Lower lobe of right lung (tissue), 2 donors: Measurements from ENCODE around the gene TLX1. TPM values are rescaled to one million over a fixed set of nuclear protein-coding genes. Genes with fewer than 3 reads are reported as not detected.

Experiments
- ATAC-seq, 2 donors: fragments of 200-7000 bp; cut with Tn5 transposase; one replicate each; pipeline ENCODE4 v1.9.1; 2020 to 2022; ENCODE audit warnings: mild to moderate bottlenecking in 2 of 2, moderate library complexity in 2 of 2
- DNase-seq: peaks from one replicate; pipeline ENCODE4 v3.0.0-alpha.2; 2020
- H3K27ac ChIP-seq: fragments of 200-600 bp; one replicate; pipeline ENCODE4 v1.8.0; 2022
- H3K27me3 ChIP-seq: fragments of 200-600 bp; one replicate; pipeline ENCODE4 v1.8.0; 2022; ENCODE audit warnings: low read depth
- H3K36me3 ChIP-seq: fragments of 200-600 bp; one replicate; pipeline ENCODE4 v1.8.0; 2022; ENCODE audit warnings: mild to moderate bottlenecking
- H3K4me1 ChIP-seq: fragments of 200-600 bp; one replicate; pipeline ENCODE4 v1.8.0; 2022
- H3K4me3 ChIP-seq: fragments of 200-600 bp; one replicate; pipeline ENCODE4 v1.8.0; 2022; ENCODE audit warnings: mild to moderate bottlenecking
- H3K9me3 ChIP-seq: fragments of 200-600 bp; one replicate; pipeline ENCODE4 v1.8.0; 2022
- intact Hi-C: fragments of 100-400 bp; cut with DNase I; formaldehyde crosslinking; loops from one replicate; pipeline ENCODE4 v1.11.0; 2022
- total RNA-seq: library from RNA; stranded (reverse); fragmentation: NEBNext Ultra II Directional; extraction: Animal tissue kit (Norgen Biotek cat#: 25700); gene quantifications from one replicate; pipeline ENCODE4 v1.2.1, GENCODE V29; 2021
- TF ChIP-seq, protein P1 (sequence below): fragments of 200-600 bp; IDR thresholded peaks from one replicate; pipeline ENCODE4 v1.8.0; 2022; ENCODE audit warnings: antibody characterized with exemption, mild to moderate bottlenecking
- donor health status: DM: no; HTN: yes; CAD: no; lungs with severe emphysema.

The TLX1 gene
- total RNA-seq, 1 donor from 2014 or later = not detected

DNA sequence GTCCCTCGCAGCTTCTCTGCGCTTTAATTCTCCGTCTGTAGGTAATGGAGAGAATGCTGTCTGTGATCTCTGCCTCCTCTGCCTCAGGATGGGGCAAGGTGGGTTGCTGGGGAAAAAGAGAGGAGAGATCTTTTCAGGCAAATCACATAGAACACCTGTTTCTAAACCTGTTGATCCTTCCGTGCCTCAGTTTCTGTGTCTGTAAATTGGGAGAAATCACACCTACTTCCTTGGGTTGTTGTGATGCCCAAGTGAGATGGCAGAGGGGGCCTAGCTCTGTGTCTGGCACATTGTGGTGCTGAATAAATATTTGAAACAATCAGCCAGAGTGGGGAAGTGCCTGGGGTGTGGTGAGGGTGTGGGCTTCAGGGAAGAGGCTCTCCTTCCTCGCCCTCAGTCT is 40.5 kb upstream of the TLX1 start:
- no peaks in the 10 kb centered on the region for H3K4me1 ChIP-seq
- no peaks in the 10 kb centered on the region for H3K9me3 ChIP-seq
- peaks cover 86% of the 10 kb centered on the region for H3K27me3 ChIP-seq
- DNase-seq (no peak), ATAC-seq (no peak)
- TF ChIP-seq, protein P1, sequence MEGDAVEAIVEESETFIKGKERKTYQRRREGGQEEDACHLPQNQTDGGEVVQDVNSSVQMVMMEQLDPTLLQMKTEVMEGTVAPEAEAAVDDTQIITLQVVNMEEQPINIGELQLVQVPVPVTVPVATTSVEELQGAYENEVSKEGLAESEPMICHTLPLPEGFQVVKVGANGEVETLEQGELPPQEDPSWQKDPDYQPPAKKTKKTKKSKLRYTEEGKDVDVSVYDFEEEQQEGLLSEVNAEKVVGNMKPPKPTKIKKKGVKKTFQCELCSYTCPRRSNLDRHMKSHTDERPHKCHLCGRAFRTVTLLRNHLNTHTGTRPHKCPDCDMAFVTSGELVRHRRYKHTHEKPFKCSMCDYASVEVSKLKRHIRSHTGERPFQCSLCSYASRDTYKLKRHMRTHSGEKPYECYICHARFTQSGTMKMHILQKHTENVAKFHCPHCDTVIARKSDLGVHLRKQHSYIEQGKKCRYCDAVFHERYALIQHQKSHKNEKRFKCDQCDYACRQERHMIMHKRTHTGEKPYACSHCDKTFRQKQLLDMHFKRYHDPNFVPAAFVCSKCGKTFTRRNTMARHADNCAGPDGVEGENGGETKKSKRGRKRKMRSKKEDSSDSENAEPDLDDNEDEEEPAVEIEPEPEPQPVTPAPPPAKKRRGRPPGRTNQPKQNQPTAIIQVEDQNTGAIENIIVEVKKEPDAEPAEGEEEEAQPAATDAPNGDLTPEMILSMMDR = no peak
- no peak overlapping the region for H3K4me3 ChIP-seq
- H3K27ac ChIP-seq = no peak overlapping the region
- no peaks in the 10 kb centered on the region for H3K36me3 ChIP-seq
- intact Hi-C loops = no loop called here

DNA sequence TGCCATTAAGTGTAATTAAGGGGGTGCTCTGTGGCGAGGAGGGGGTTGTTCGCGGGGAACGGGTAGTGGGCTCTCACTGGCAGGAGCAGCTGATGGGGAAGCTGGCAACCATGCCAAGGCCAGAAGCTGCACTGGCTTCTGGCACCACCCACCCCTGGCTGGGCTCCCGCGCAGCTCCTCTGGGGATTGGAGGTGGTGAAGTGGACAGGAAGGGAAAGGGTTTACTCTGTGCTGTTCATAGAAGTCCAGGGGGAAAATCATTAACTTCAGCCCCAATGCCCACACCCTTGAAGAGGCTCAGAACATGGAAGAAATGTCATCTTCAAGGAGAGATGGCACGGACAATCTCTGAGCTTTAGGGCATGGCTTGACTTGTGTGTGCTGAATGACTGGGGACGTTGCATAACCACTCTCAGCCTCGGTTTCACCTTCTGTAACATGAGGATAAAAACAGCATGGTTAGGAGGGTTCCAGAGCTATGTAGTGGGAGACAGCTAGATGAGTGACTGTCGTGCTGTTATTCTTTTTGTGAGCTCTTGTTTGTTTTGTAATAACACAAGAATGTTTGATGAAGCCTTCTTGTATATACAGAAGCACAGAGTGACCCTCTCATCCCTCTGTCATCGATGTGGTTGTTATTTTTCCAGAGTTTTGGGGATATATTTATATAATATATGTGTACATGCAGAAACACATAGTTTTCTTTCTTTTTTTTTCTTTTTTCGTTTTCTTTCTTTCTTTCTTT is 39.4 kb upstream of the TLX1 start:
- Histone ChIP-seq H3K27ac (no peak overlapping the region), H3K9me3 (no peaks in the 10 kb centered on the region), H3K36me3 (no peaks in the 10 kb centered on the region), H3K4me1 (no peaks in the 10 kb centered on the region), H3K4me3 (no peak overlapping the region), H3K27me3 (peaks cover 93% of the 10 kb centered on the region)
- intact Hi-C loops = no loop called here
- TF ChIP-seq, protein P1 = no peak
- no peak for ATAC-seq
- no peak for DNase-seq

DNA sequence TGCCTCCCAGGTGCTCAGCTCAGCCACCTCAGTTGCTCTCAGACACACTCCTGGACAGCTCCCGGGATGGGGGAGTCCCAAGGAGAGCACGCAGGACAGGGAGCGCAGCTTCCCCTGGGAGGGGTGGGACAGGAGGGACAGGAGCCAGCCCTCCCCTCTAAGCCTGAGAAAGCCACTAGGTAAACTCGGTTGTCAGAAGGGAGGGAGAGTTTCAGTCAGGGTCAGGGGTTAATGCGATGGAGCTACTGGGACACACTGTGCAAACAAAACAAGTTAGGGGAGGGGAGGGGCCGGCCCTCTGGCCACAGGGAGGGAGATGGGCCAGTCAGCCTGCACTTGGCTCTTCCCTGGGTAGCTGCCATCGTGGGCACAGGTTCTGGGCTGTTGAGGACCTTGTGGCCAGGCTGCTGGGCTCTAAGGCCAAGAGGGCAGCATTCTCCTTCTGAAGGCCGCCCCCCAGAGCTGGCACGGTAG is 38.2 kb upstream of the TLX1 start:
- TF ChIP-seq, protein P1 = no peak
- ATAC-seq (no peak), DNase-seq (no peak)
- intact Hi-C loops = no loop called here
- Histone ChIP-seq H3K4me1 (no peaks in the 10 kb centered on the region), H3K27ac (no peak overlapping the region), H3K27me3 (peaks cover 91% of the 10 kb centered on the region), H3K4me3 (no peak overlapping the region), H3K9me3 (no peaks in the 10 kb centered on the region), H3K36me3 (no peaks in the 10 kb centered on the region)

DNA sequence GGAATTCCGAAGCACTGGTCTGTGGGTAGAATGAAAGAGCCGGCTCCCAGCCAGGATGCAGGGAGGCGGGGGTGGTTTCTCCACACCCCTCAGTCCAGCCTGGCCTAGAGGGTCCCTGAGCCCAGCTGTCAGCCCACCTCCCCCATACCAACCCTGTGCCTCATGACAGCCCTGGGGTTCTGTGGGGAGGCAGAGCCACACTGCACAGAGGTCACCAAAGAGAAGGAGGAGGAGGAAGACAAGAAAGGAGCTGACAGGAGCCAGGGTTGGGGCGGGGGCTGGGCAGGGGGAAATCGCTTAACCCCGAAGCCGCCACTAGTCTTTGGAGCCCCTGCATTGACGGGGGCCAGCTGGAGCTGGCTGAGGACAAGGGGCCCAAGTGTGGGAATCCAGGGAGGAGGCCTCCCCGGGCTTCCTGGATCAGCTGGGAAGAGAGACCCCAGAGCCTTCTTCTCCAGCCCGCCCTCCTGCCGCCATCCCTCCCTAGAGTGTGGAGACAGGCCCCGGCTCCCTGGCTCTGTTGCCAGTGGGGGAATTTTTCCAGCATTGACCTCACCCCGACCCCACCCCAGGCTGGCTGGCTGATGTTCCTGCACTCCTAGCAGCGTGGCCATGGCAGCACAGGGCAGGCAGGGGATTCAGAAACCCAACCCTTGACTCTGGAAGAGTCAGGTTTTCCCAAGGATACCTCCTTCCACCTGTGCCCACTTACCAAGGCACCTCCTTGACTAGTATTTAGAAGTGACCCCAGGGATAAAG is 36.8 kb upstream of the TLX1 start:
- H3K9me3 ChIP-seq = no peaks in the 10 kb centered on the region
- no peak overlapping the region for H3K4me3 ChIP-seq
- no peaks in the 10 kb centered on the region for H3K4me1 ChIP-seq
- ATAC-seq (no peak), DNase-seq (no peak)
- intact Hi-C loops = no loop called here
- no peak overlapping the region for H3K27ac ChIP-seq
- H3K36me3 ChIP-seq = no peaks in the 10 kb centered on the region
- H3K27me3 ChIP-seq = peaks cover 89% of the 10 kb centered on the region
- TF ChIP-seq, protein P1 = no peak

DNA sequence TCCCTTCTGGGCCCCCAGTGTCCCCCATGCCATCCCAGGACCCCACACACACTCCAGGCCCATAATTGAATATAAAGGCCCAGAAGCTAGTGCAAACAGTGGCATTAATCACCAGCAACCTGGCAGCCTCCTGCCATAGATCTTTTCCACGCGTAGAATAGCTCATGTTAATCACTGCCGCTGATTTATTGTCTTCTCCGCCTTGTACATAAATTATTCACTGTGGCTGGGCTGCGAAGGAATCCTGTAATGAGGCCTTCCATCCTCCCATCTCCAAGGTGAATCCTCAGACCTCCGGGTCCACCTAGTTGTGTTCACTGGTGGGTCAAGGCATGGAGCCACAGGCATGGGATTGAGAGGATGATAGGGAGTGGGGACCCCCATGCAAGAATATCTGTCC is 36.1 kb upstream of the TLX1 start:
- ATAC-seq (no peak), DNase-seq (no peak)
- Histone ChIP-seq H3K4me3 (no peak overlapping the region), H3K27me3 (peaks cover 90% of the 10 kb centered on the region), H3K36me3 (no peaks in the 10 kb centered on the region), H3K27ac (no peak overlapping the region), H3K9me3 (no peaks in the 10 kb centered on the region), H3K4me1 (no peaks in the 10 kb centered on the region)
- TF ChIP-seq, protein P1 = no peak
- intact Hi-C loops = no loop called here
